ENCODE data around the gene CZIB. TPM values are rescaled to one million over a fixed set of nuclear protein-coding genes. Genes with fewer than 3 reads are reported as not detected.

The CZIB gene
- total RNA-seq, 4 donors from 2014 or later: 49.2 to 67.7 (median 64.7) TPM

DNA sequence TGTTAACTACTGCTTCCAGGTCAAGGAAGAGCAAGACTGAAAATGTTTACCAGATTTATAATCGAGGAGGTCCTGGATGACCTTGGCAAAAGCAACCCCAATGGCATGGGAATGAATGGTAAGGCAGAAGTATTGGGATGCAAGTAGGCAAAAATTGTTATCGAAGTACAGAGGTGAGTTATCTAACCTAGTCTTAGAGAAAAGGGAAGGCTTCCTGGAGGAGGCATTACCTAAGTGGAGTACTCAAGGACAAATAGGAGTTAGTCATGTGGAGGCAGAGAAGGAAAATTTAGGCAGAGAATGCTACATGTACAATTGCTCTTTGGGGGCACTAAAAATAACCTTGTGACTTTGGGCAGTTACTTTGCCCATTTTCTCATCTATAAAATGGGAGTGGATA is 21.4 kb upstream of the CZIB start:
- no peaks in the 10 kb centered on the region for H3K27me3 ChIP-seq
- no peak for DNase-seq (ENCODE audit: low spot score in 2 of 2)
- H3K36me3 ChIP-seq: no peaks in the 10 kb centered on the region
- no peak overlapping the region for H3K4me3 ChIP-seq
- H3K9me3 ChIP-seq: no peaks in the 10 kb centered on the region
- peaks cover 0 to 17% (median 15%) of the 10 kb centered on the region in 4 donors for H3K4me1 ChIP-seq
- WGBS, 2 donors: 89 to 96% methylated on average over 2 of the region's 2 CpGs
- H3K27ac ChIP-seq: no peak overlapping the region
- TF ChIP-seq POLR2A (IDR thresholded peaks at IDR 0.05): no peak
- TF ChIP-seq CTCF (IDR thresholded peaks at IDR 0.05): no peak
- no peak for TF ChIP-seq EP300 (IDR thresholded peaks at IDR 0.05)

DNA sequence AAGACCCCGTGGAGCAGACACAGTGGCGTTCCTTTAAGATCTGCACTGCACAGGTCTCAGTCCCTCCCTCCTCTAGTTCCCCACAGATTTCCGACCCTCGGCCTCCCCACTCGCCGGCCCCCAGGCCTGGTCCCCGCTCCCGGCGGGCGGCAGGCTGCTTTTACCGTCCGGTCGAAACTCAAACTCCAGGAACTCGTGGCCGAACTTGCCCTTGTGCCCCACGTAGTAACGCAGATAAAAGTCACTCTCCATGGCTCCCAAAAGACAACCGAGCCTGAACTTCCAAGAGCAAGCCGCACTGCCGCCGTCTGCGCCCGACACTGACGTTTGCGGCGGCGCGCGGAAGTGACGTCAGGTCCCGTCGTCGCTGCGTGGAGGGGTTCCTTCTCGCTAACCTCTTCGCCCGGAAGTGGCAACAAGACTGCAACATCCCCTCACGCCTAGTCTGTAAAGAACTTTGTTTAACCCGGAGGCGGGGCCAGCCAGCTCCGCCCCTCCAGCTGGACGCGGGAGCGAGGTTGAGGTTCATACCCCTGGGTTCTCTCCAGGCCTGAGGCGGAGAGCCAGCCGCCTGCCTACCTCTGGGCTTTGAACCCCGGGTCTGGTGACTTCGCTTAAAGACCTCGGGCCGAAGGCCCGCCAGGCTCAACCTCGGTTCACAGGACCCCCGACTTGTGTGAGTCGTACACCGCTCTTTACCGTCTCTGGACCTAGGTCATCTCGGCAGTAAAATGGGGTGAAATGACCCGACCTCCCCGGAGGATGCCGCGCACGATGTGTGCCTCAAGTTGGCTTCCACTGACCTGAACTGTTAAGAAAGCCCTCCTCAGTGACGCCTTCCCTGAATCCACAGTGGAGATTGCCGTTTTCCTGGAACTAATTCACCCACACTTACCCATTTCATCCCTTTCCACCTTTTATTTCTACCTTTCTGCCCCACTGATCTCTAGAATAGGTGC is 18.0 kb upstream of the CZIB start, which contains the start of gene MAGOH:
MAGOH (minus strand) TSS at position 322 of the 959 bp plus-strand sequence; CDS start at position 252, 70 bp downstream.
- Histone ChIP-seq H3K4me1 (peaks cover 0 to 34% (median 25%) of the 10 kb centered on the region in 4 donors), H3K36me3 (peaks cover 0 to 27% (median 12%) of the 10 kb centered on the region in 3 donors), H3K9me3 (no peaks in the 10 kb centered on the region), H3K27me3 (no peaks in the 10 kb centered on the region), H3K27ac (peak within 1 kb of the TSS; percentile 36 to 84 (median 82)), H3K4me3 (peak within 1 kb of the TSS; percentile 82 to 99 (median 90))
- DNase-seq (ENCODE audit: low spot score in 2 of 2): peak; percentile 74 to 89
- TF ChIP-seq POLR2A (IDR thresholded peaks at IDR 0.05) (peak in 1 of 2 donors; percentile 72), EP300 (IDR thresholded peaks at IDR 0.05) (peak; percentile 90 to 97), CTCF (IDR thresholded peaks at IDR 0.05) (peak in 2 of 5 experiments; percentile 33 to 51)
- WGBS, 2 donors: 4 to 6% methylated on average over 55 to 58 of the region's 64 CpGs

- Histone ChIP-seq H3K9me3 (no peaks in the 10 kb centered on the region), H3K36me3 (peaks cover 0 to 35% (median 18%) of the 10 kb centered on the region in 3 donors), H3K4me1 (peaks cover 0 to 34% (median 25%) of the 10 kb centered on the region in 4 donors), H3K27me3 (no peaks in the 10 kb centered on the region), H3K4me3 (peak overlapping the region; percentile 82 to 99 (median 90)), H3K27ac (peak overlapping the region; percentile 36 to 84 (median 82))
- DNase-seq (ENCODE audit: low spot score in 2 of 2): no peak
- WGBS, 2 donors: 38 to 41% methylated on average over 8 of the region's 8 CpGs
- TF ChIP-seq EP300 (IDR thresholded peaks at IDR 0.05): no peak
- TF ChIP-seq POLR2A (IDR thresholded peaks at IDR 0.05): no peak
- no peak for TF ChIP-seq CTCF (IDR thresholded peaks at IDR 0.05)
These were observed 17.2 kb upstream of the CZIB start for GRCh38 chr1:53237638-53238037.

DNA sequence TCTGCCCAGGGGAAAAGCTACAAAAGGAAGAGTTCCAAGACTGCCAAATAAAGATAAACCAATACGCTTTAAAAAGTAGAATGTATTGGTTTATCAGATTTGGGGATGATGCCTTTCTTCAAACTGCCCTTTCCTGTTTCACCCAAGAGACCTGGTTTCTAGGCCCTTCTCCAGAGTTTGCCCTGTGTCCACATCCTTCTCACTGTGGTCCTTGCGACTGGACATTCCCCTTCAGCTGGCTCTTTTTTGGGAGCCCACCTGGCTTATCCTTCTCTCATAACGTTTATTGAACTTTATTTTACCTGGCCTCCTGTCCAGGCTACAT is 490 bp upstream of the CZIB start:
- H3K27ac ChIP-seq: peak overlapping the region; percentile 93 to 99 (median 96)
- H3K36me3 ChIP-seq: peaks cover 0 to 33% (median 0%) of the 10 kb centered on the region in 3 donors
- DNase-seq (ENCODE audit: low spot score in 2 of 2): no peak
- no peaks in the 10 kb centered on the region for H3K27me3 ChIP-seq
- peaks cover 0 to 26% (median 6%) of the 10 kb centered on the region in 4 donors for H3K4me1 ChIP-seq
- peak overlapping the region; percentile 65 to 95 (median 85) for H3K4me3 ChIP-seq
- TF ChIP-seq POLR2A (IDR thresholded peaks at IDR 0.05) (no peak), CTCF (IDR thresholded peaks at IDR 0.05) (no peak), EP300 (IDR thresholded peaks at IDR 0.05) (no peak)
- H3K9me3 ChIP-seq: no peaks in the 10 kb centered on the region
- WGBS, 2 donors: 39 to 43% methylated on average over 3 of the region's 3 CpGs

DNA sequence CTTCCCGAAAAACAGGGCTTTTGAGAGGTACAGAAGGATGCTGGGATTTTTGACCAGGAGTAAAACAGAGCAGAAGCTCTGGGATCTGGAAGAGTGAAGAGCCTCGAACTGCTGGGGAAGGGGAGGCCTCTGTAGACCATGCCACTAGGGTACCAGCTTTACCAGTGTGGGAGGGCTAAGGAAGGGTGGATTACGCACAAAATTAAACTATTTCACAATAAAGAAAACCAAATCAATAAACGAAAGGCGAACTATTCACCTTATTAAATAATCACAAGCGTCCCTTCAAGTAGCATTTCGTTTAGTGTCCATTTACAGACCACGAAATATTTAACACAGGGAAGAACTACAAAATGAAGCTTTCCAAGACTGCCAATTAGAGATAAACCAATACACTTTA is 723 bp downstream of the CZIB start:
- 18 to 19% methylated on average over 8 of the region's 8 CpGs for WGBS, 2 donors
- no peaks in the 10 kb centered on the region for H3K27me3 ChIP-seq
- DNase-seq (ENCODE audit: low spot score in 2 of 2): no peak
- peak overlapping the region; percentile 65 to 95 (median 85) for H3K4me3 ChIP-seq
- peak overlapping the region; percentile 93 to 99 (median 96) for H3K27ac ChIP-seq
- peaks cover 0 to 40% (median 0%) of the 10 kb centered on the region in 3 donors for H3K36me3 ChIP-seq
- peaks cover 0 to 26% (median 6%) of the 10 kb centered on the region in 4 donors for H3K4me1 ChIP-seq
- TF ChIP-seq CTCF (IDR thresholded peaks at IDR 0.05): no peak
- no peak for TF ChIP-seq POLR2A (IDR thresholded peaks at IDR 0.05)
- no peak for TF ChIP-seq EP300 (IDR thresholded peaks at IDR 0.05)
- no peaks in the 10 kb centered on the region for H3K9me3 ChIP-seq

All from tibial nerve (tissue), 4 donors.